ENCODE measurements around the gene TUBGCP6. TPM values are rescaled to one million over a fixed set of nuclear protein-coding genes. Genes with fewer than 3 reads are reported as not detected.

TUBGCP6 gene
- total and polyA plus RNA-seq, 5 donors = 20.4 to 22.8 (median 22.6) TPM

- DNase-seq = peak in 1 of 3 donors; percentile 19
- no peaks in the 10 kb centered on the region for H3K9me3 ChIP-seq (ENCODE audit: control insufficient read depth, low read length)
- no peak overlapping the region for H3K4me3 ChIP-seq (ENCODE audit: low read length)
- 47% methylated on average over 11 of the region's 11 CpGs for WGBS
- no peak for ATAC-seq
- H3K27me3 ChIP-seq (ENCODE audit: control insufficient read depth, insufficient read depth) = no peaks in the 10 kb centered on the region
- intact Hi-C loops (cut with DNase I) = no loop called here
- H3K4me1 ChIP-seq (ENCODE audit: control insufficient read depth, insufficient read depth, low read length) = no peaks in the 10 kb centered on the region
- no peak overlapping the region for H3K27ac ChIP-seq (ENCODE audit: low read length)
Observed at GRCh38 chr22:50167689-50168489, 76.9 kb downstream of the TUBGCP6 start.

Other genes starting within 250 kb of the TUBGCP6 start
- gene IL17REL, start 232.3 kb downstream of the TUBGCP6 start, total RNA-seq = under 1 TPM in 1 of 4 donors, not detected in 3; 0.06 TPM
- not detected for gene IL17REL, start 232.3 kb downstream of the TUBGCP6 start, polyA plus RNA-seq
- gene TTLL8, start 186.7 kb downstream of the TUBGCP6 start, total RNA-seq = not detected
- not detected for gene TTLL8, start 186.7 kb downstream of the TUBGCP6 start, polyA plus RNA-seq
- gene MLC1, start 159.6 kb downstream of the TUBGCP6 start, total RNA-seq = under 1 TPM in 3 of 4 donors, not detected in 1; 0.14 to 0.71 (median 0.14) TPM
- 1.2 TPM for gene MLC1, start 159.6 kb downstream of the TUBGCP6 start, polyA plus RNA-seq
- gene MOV10L1, start 155.0 kb downstream of the TUBGCP6 start, total RNA-seq = under 1 TPM; 0.29 to 0.62 (median 0.53) TPM
- 0.63 TPM for gene MOV10L1, start 155.0 kb downstream of the TUBGCP6 start, polyA plus RNA-seq
- 1 to 10 TPM in 2 of 4 donors, under 1 TPM in 2; 0.43 to 2.1 (median 1.3) TPM for gene PANX2, start 74.3 kb downstream of the TUBGCP6 start, total RNA-seq
- gene PANX2, start 74.3 kb downstream of the TUBGCP6 start, polyA plus RNA-seq = 0.68 TPM
- gene TRABD, start 59.1 kb downstream of the TUBGCP6 start, total RNA-seq = 10 to 100 TPM; 16.7 to 23.2 (median 20.7) TPM
- 25.5 TPM for gene TRABD, start 59.1 kb downstream of the TUBGCP6 start, polyA plus RNA-seq
- gene SELENOO, start 44.0 kb downstream of the TUBGCP6 start, total RNA-seq = 10 to 100 TPM; 14.6 to 16.3 (median 15.3) TPM
- 17.1 TPM for gene SELENOO, start 44.0 kb downstream of the TUBGCP6 start, polyA plus RNA-seq
- gene HDAC10, start 6.2 kb upstream of the TUBGCP6 start, total RNA-seq = 10 to 100 TPM in 2 of 4 donors, 1 to 10 TPM in 2; 8.7 to 13.5 (median 11.6) TPM
- 11.6 TPM for gene HDAC10, start 6.2 kb upstream of the TUBGCP6 start, polyA plus RNA-seq
- gene MAPK12, start 16.7 kb upstream of the TUBGCP6 start, total RNA-seq = 10 to 100 TPM; 10.5 to 14.8 (median 11.2) TPM
- gene MAPK12, start 16.7 kb upstream of the TUBGCP6 start, polyA plus RNA-seq = 15.2 TPM
- gene MAPK11, start 25.4 kb upstream of the TUBGCP6 start, total RNA-seq = 1 to 10 TPM; 6.4 to 7.9 (median 7.4) TPM
- gene MAPK11, start 25.4 kb upstream of the TUBGCP6 start, polyA plus RNA-seq = 8.8 TPM
- gene PLXNB2, start 62.6 kb upstream of the TUBGCP6 start, total RNA-seq = 100 to 1,000 TPM in 1 of 4 donors, 10 to 100 TPM in 3; 80.7 to 110 (median 90.6) TPM
- 60.0 TPM for gene PLXNB2, start 62.6 kb upstream of the TUBGCP6 start, polyA plus RNA-seq
- 1 to 10 TPM; 2.0 to 3.1 (median 2.5) TPM for gene DENND6B, start 82.0 kb upstream of the TUBGCP6 start, total RNA-seq
- gene DENND6B, start 82.0 kb upstream of the TUBGCP6 start, polyA plus RNA-seq = 2.4 TPM
- 10 to 100 TPM; 40.1 to 50.2 (median 44.6) TPM for gene PPP6R2, start 98.3 kb upstream of the TUBGCP6 start, total RNA-seq
- gene PPP6R2, start 98.3 kb upstream of the TUBGCP6 start, polyA plus RNA-seq = 36.2 TPM
- gene SBF1, start 230.0 kb upstream of the TUBGCP6 start, total RNA-seq = 10 to 100 TPM; 50.3 to 54.8 (median 53.9) TPM
- gene SBF1, start 230.0 kb upstream of the TUBGCP6 start, polyA plus RNA-seq = 39.2 TPM
- gene ADM2, start 236.5 kb upstream of the TUBGCP6 start, total RNA-seq = under 1 TPM in 2 of 4 donors, not detected in 2; 0.11 to 0.32 TPM
- gene ADM2, start 236.5 kb upstream of the TUBGCP6 start, polyA plus RNA-seq = 0.05 TPM
- not detected for gene MIOX, start 241.8 kb upstream of the TUBGCP6 start, total RNA-seq
- gene MIOX, start 241.8 kb upstream of the TUBGCP6 start, polyA plus RNA-seq = not detected

Data from right cardiac atrium (tissue), 5 donors.